Hepatocyte (in vitro differentiated cells): ENCODE measurements around the gene FBXW2.

Experiments
- CTCF ChIP-seq: fragments of 200-600 bp; sonication (generic); IDR thresholded peaks from 2 replicates; pipeline ENCODE4 v1.5.1; 2016; ENCODE audit warnings: antibody characterized with exemption, mild to moderate bottlenecking; ENCODE audit not compliant: poor library complexity
- EZH2 ChIP-seq: fragments of 200-600 bp; sonication (generic); IDR thresholded peaks from 2 replicates; pipeline ENCODE4 v1.6.1; 2016; ENCODE audit warnings: antibody characterized with exemption, mild to moderate bottlenecking, borderline replicate concordance
- EZH2phosphoT487 ChIP-seq: fragments of 200-600 bp; sonication (generic); IDR thresholded peaks from one replicate; pipeline ENCODE4 v1.6.1; 2018; ENCODE audit warnings: antibody characterized with exemption, mild to moderate bottlenecking, low read depth, moderate library complexity; ENCODE audit not compliant: unreplicated experiment, severe bottlenecking

GRCh38 chr9:120767451-120767850 lies 25.8 kb downstream of the FBXW2 start:
- TF ChIP-seq CTCF: no peak
- no peak for TF ChIP-seq EZH2
- no peak for TF ChIP-seq EZH2phosphoT487
